IMR-90 (cell line): ENCODE measurements around the gene SYTL3. TPM values are rescaled to one million over a fixed set of nuclear protein-coding genes. Genes with fewer than 3 reads are reported as not detected.
"Not testable (repeated sequence)": the region's sequence is repeated elsewhere in the genome, so short reads cannot be mapped to it uniquely, and the experiment has no call there.

Source experiments
- ATAC-seq: fragments of 200-7000 bp; cut with Tn5 transposase; 2 replicates; pipeline ENCODE4 v1.9.1; 2020; ENCODE audit warnings: low read depth, mild to moderate bottlenecking, moderate library complexity
- BruUV-seq: library from RNA; stranded (reverse); fragments of 400-500 nt; replicated peaks from 2 replicates; lab custom pipeline; 2021; lab: Mats Ljungman, UMichigan
- CTCF ChIA-PET: fragments of 300-600 bp; formaldehyde crosslinking; extraction: SDS; loops from one replicate; lab custom pipeline; 2021; ENCODE audit warnings: antibody characterized with exemption; lab: Yijun Ruan, JAX
- POLR2A ChIA-PET: fragments of 300-600 bp; sonication (Branson Sonifier 250); formaldehyde crosslinking; loops from one replicate; lab custom pipeline; 2022; ENCODE audit warnings: antibody characterized with exemption; ENCODE audit not compliant: unreplicated experiment; lab: Charles Lee
- DNase-seq: peaks from one replicate; pipeline ENCODE4 v3.0.0; 2013
- H2AFZ ChIP-seq: replicated peaks from 2 replicates; pipeline ENCODE3; 2013; ENCODE audit warnings: low read length, mild to moderate bottlenecking; ENCODE audit not compliant: poor library complexity
- H2AK5ac ChIP-seq: 2 replicates; pipeline ENCODE4 v1.6.1; 2013; ENCODE audit warnings: low read depth, low read length, inconsistent platforms
- H2AK9ac ChIP-seq: replicated peaks from 2 replicates; pipeline ENCODE3; 2013; ENCODE audit warnings: mild to moderate bottlenecking, low read depth, low read length, moderate library complexity; ENCODE audit not compliant: poor library complexity
- H2BK120ac ChIP-seq: 2 replicates; pipeline ENCODE4 v1.6.1; 2013; ENCODE audit warnings: low read depth, low read length, inconsistent platforms
- H2BK15ac ChIP-seq: 3 replicates; pipeline ENCODE4 v1.6.1; 2013; ENCODE audit warnings: low read depth, low read length, inconsistent platforms
- H2BK20ac ChIP-seq: 2 replicates; pipeline ENCODE4 v1.6.1; 2013; ENCODE audit warnings: low read depth, mild to moderate bottlenecking, inconsistent platforms, low read length, moderate library complexity
- H2BK5ac ChIP-seq: 2 replicates; pipeline ENCODE4 v1.6.1; 2013; ENCODE audit warnings: mild to moderate bottlenecking, low read depth, low read length, inconsistent platforms; ENCODE audit not compliant: poor library complexity, severe bottlenecking
- H3K14ac ChIP-seq: replicated peaks from 2 replicates; pipeline ENCODE4 v1.6.1; 2013; ENCODE audit warnings: low read depth, low read length, inconsistent platforms
- H3K18ac ChIP-seq: 2 replicates; pipeline ENCODE4 v1.6.1; 2013; ENCODE audit warnings: low read depth, low read length, control low read depth
- H3K23ac ChIP-seq: 2 replicates; pipeline ENCODE4 v1.6.1; 2013; ENCODE audit warnings: low read depth, low read length, inconsistent platforms
- H3K27ac ChIP-seq: 2 replicates; pipeline ENCODE4 v1.5.1; 2013; ENCODE audit warnings: mild to moderate bottlenecking, control low read depth, low read length; ENCODE audit not compliant: insufficient read depth
- H3K27me3 ChIP-seq: 2 replicates; pipeline ENCODE4 v1.6.1; 2013; ENCODE audit warnings: low read length; ENCODE audit not compliant: control insufficient read depth, insufficient read depth
- H3K36me3 ChIP-seq: 2 replicates; pipeline ENCODE4 v1.6.1; 2013; ENCODE audit warnings: low read length, mixed read lengths; ENCODE audit not compliant: control insufficient read depth, insufficient read depth
- H3K4ac ChIP-seq: 2 replicates; pipeline ENCODE4 v1.6.1; 2013; ENCODE audit warnings: low read depth, low read length, inconsistent platforms
- H3K4me1 ChIP-seq: 2 replicates; pipeline ENCODE4 v1.6.1; 2013; ENCODE audit warnings: low read length, mixed read lengths; ENCODE audit not compliant: control insufficient read depth, insufficient read depth
- H3K4me2 ChIP-seq: 2 replicates; pipeline ENCODE4 v1.6.1; 2013; ENCODE audit warnings: low read depth, mild to moderate bottlenecking, control low read depth, low read length, moderate library complexity
- H3K4me3 ChIP-seq: 2 replicates; pipeline ENCODE4 v1.5.1; 2013; ENCODE audit warnings: low read depth, mild to moderate bottlenecking, control low read depth, low read length, moderate library complexity; ENCODE audit not compliant: insufficient read depth
- H3K56ac ChIP-seq: 2 replicates; pipeline ENCODE4 v1.6.1; 2013; ENCODE audit warnings: low read length, inconsistent platforms; ENCODE audit not compliant: insufficient read depth; ENCODE audit errors: extremely low read depth
- H3K79me1 ChIP-seq, 2 experiments: 2 replicates each; pipeline ENCODE4 v1.6.1; 2013; ENCODE audit warnings: low read length in 2 of 2, inconsistent platforms in 1 of 2, low read depth in 1 of 2
- H3K9ac ChIP-seq: 2 replicates; pipeline ENCODE4 v1.6.1; 2013; ENCODE audit warnings: low read depth, low read length, control low read depth
- H3K9me1 ChIP-seq: 2 replicates; pipeline ENCODE4 v1.6.1; 2013; ENCODE audit warnings: low read length, inconsistent platforms; ENCODE audit not compliant: insufficient read depth
- H3K9me3 ChIP-seq: 2 replicates; pipeline ENCODE4 v1.6.1; 2013; ENCODE audit warnings: low read length; ENCODE audit not compliant: control insufficient read depth, insufficient read depth
- H4K20me1 ChIP-seq: 2 replicates; pipeline ENCODE4 v1.6.1; 2013; ENCODE audit warnings: low read length, inconsistent platforms; ENCODE audit not compliant: insufficient read depth
- H4K5ac ChIP-seq: 2 replicates; pipeline ENCODE4 v1.6.1; 2013; ENCODE audit warnings: mild to moderate bottlenecking, low read depth, low read length, control low read depth
- H4K8ac ChIP-seq, 2 experiments: 2 replicates each; pipeline ENCODE4 v1.6.1; 2013; ENCODE audit warnings: low read depth in 2 of 2, low read length in 2 of 2, control low read depth in 1 of 2, inconsistent platforms in 1 of 2
- H4K91ac ChIP-seq: 2 replicates; pipeline ENCODE4 v1.6.1; 2013; ENCODE audit warnings: low read depth, low read length, inconsistent platforms; ENCODE audit not compliant: insufficient read depth
- MXI1 ChIP-seq: IDR thresholded peaks from 2 replicates; pipeline ENCODE4 v1.6.1; 2012; ENCODE audit warnings: low read depth, mild to moderate bottlenecking, low read length, moderate library complexity, borderline replicate concordance
- POLR2A ChIP-seq: IDR thresholded peaks from 2 replicates; pipeline ENCODE4 v1.6.1; 2012; ENCODE audit warnings: mild to moderate bottlenecking, low read depth, low read length
- WGBS, 2 experiments: methylation state at CpG; one replicate each; pipeline versions ENCODE4 v1.1.5 to v1.1.7; 2013; ENCODE audit warnings: missing lambda C conversion rate in 2 of 2; ENCODE audit not compliant: insufficient read length in 1 of 2; ENCODE audit errors: extremely low coverage in 2 of 2; 5-methylcytosine and 5-hydroxymethylcytosine counted together
- dilution Hi-C: fragments of 300-500 bp; cut with HindIII; formaldehyde crosslinking; loops from one replicate; pipeline ENCODE4 v1.14.3; 2018; ENCODE audit warnings: low sequenced_read_pairs; ENCODE audit not compliant: unreplicated experiment
- in situ Hi-C: fragments of 300-500 bp; cut with MboI; formaldehyde crosslinking; loops from 3 replicates; pipeline ENCODE4 v1.14.3; 2019; ENCODE audit warnings: low sequenced_read_pairs, inconsistent platforms, mixed read lengths
- intact Hi-C: fragments of 100-400 bp; cut with micrococcal nuclease; formaldehyde crosslinking; loops from 2 replicates; pipeline ENCODE4 v1.10.0; 2022
- polyA plus RNA-seq, 3 experiments: library from polyadenylated mRNA; depleted of rRNA; stranded (reverse); fragments of >200 nt; gene quantifications; 2 replicates each; pipeline ENCODE4 v1.2.3, GENCODE V29; 2012; ENCODE audit warnings: low replicate concordance in 1 of 3
- total RNA-seq: library from RNA; depleted of rRNA; stranded (reverse); fragments of >200 nt; gene quantifications from 2 replicates; pipeline ENCODE4 v1.2.3, GENCODE V29; 2012

The SYTL3 gene
- total and polyA plus RNA-seq, 2 of the 4 experiments (the other 2 are of a cell fraction) = 2.9 to 4.3 TPM

GRCh38 chr6:158674342-158675131, 24.7 kb downstream of the SYTL3 start (continued):
- TF ChIP-seq MXI1 (no peak), POLR2A (no peak)

DNA sequence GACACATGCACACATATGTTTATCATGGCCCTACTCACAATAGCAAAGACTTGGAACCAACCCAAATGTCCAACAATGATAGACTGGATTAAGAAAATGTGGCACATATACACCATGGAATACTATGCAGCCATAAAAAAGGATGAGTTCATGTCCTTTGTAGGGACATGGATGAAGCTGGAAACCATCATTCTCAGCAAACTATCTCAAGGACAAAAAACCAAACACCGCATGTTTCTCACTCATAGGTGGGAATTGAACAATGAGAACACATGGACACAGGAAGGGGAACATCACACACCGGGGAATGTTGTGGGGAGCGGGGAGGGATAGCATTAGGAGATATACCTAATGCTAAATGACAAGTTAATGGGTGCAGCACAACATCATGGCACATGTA, 27.2 kb downstream of the SYTL3 start:
- H3K9me3 ChIP-seq, H2AFZ ChIP-seq, H4K20me1 ChIP-seq, H2AK9ac ChIP-seq, H2BK5ac ChIP-seq, H2BK120ac ChIP-seq, H4K5ac ChIP-seq, H3K14ac ChIP-seq, H3K18ac ChIP-seq, POLR2A ChIA-PET, H3K79me1 ChIP-seq, H3K27me3 ChIP-seq, H3K4me1 ChIP-seq, H2BK15ac ChIP-seq, H3K27ac ChIP-seq, H3K9ac ChIP-seq, H2BK20ac ChIP-seq, H4K8ac ChIP-seq, H3K56ac ChIP-seq, H3K23ac ChIP-seq, CTCF ChIA-PET, H3K4me2 ChIP-seq, H3K36me3 ChIP-seq, DNase-seq, H3K4me3 ChIP-seq, ATAC-seq, in situ Hi-C loops, dilution Hi-C loops, H3K9me1 ChIP-seq, H4K91ac ChIP-seq, H3K4ac ChIP-seq, H2AK5ac ChIP-seq, intact Hi-C loops, BruUV-seq: not testable (repeated sequence)
- WGBS, 2 experiments = no CpG with 5 or more reads among the region's 3 CpGs
